ENCODE results near the gene SNAI1.
A peak's percentile ranks its signal among the peaks of the same experiment; 100 is the strongest.

Gene SNAI1

GRCh38 chr20:49964964-49965780 is 17.6 kb upstream of the SNAI1 start:
- Histone ChIP-seq H3K18ac (ENCODE audit: low read depth in 1 of 2, low read length in 2 of 2) (no peak overlapping the region), H2AFZ (ENCODE audit: low read depth, low read length) (no peak overlapping the region), H2BK5ac (ENCODE audit: low read depth, low read length, poor library complexity, severe bottlenecking) (no peak overlapping the region), H3K9ac (ENCODE audit: low read length) (no peak overlapping the region), H3K14ac (ENCODE audit: low read length in 2 of 2) (no peak overlapping the region), H3K36me3 (ENCODE audit: control insufficient read depth in 1 of 2, insufficient read depth in 2 of 2, low read depth in 1 of 2, low read length in 2 of 2) (peaks cover 3 to 16% of the 10 kb centered on the region in 2 experiments), H3K27me3 (ENCODE audit: control insufficient read depth in 1 of 2, insufficient read depth in 1 of 2, low read length in 2 of 2) (no peaks in the 10 kb centered on the region), H2AK5ac (ENCODE audit: low read length, severe bottlenecking) (no peak overlapping the region), H3K4me3 (ENCODE audit: insufficient read depth in 1 of 2, low read depth in 1 of 2, low read length in 2 of 2) (no peak overlapping the region), H2BK120ac (ENCODE audit: low read depth, low read length) (no peak overlapping the region), H4K91ac (ENCODE audit: low read length) (no peak overlapping the region), H3K79me1 (replicated peaks; ENCODE audit: low read length, poor library complexity, severe bottlenecking) (peaks cover 2% of the 10 kb centered on the region), H2BK15ac (ENCODE audit: low read depth, poor library complexity, severe bottlenecking) (no peak overlapping the region), H2BK12ac (ENCODE audit: low read length in 2 of 2) (no peak overlapping the region), H3K23ac (ENCODE audit: low read length in 2 of 2) (no peak overlapping the region), H3K27ac (ENCODE audit: low read length, poor library complexity, severe bottlenecking) (peak overlapping the region; percentile 4), H3K4ac (ENCODE audit: low read depth in 1 of 2, low read length in 2 of 2) (peak overlapping the region in 1 of 2 experiments; percentile 16), H3K4me2 (ENCODE audit: low read length, poor library complexity, severe bottlenecking) (peak overlapping the region; percentile 26), H3K9me3 (ENCODE audit: control insufficient read depth, low read length) (no peaks in the 10 kb centered on the region), H4K8ac (ENCODE audit: low read length) (no peak overlapping the region), H3K4me1 (ENCODE audit: control insufficient read depth, insufficient read depth, low read depth, low read length) (peaks cover 8% of the 10 kb centered on the region)
- 71% methylated on average over 5 of the region's 5 CpGs for WGBS
- no peak for DNase-seq

GRCh38 chr20:49965781-49966305 is 16.9 kb upstream of the SNAI1 start:
- Histone ChIP-seq H3K14ac (ENCODE audit: low read length in 2 of 2) (no peak overlapping the region), H3K36me3 (ENCODE audit: control insufficient read depth in 1 of 2, insufficient read depth in 2 of 2, low read depth in 1 of 2, low read length in 2 of 2) (peaks cover 3 to 15% of the 10 kb centered on the region in 2 experiments), H3K9ac (ENCODE audit: low read length) (no peak overlapping the region), H3K18ac (ENCODE audit: low read depth in 1 of 2, low read length in 2 of 2) (no peak overlapping the region), H3K4ac (ENCODE audit: low read depth in 1 of 2, low read length in 2 of 2) (no peak overlapping the region), H3K4me3 (ENCODE audit: insufficient read depth in 1 of 2, low read depth in 1 of 2, low read length in 2 of 2) (no peak overlapping the region), H3K27ac (ENCODE audit: low read length, poor library complexity, severe bottlenecking) (peak overlapping the region; percentile 4), H3K9me3 (ENCODE audit: control insufficient read depth, low read length) (no peaks in the 10 kb centered on the region), H2AK5ac (ENCODE audit: low read length, severe bottlenecking) (no peak overlapping the region), H2AFZ (ENCODE audit: low read depth, low read length) (no peak overlapping the region), H4K91ac (ENCODE audit: low read length) (no peak overlapping the region), H3K79me1 (replicated peaks; ENCODE audit: low read length, poor library complexity, severe bottlenecking) (peaks cover 2% of the 10 kb centered on the region), H3K27me3 (ENCODE audit: control insufficient read depth in 1 of 2, insufficient read depth in 1 of 2, low read length in 2 of 2) (no peaks in the 10 kb centered on the region), H3K4me1 (ENCODE audit: control insufficient read depth, insufficient read depth, low read depth, low read length) (peaks cover 8% of the 10 kb centered on the region), H3K23ac (ENCODE audit: low read length in 2 of 2) (no peak overlapping the region), H2BK120ac (ENCODE audit: low read depth, low read length) (no peak overlapping the region), H3K4me2 (ENCODE audit: low read length, poor library complexity, severe bottlenecking) (peak overlapping the region; percentile 26), H4K8ac (ENCODE audit: low read length) (no peak overlapping the region), H2BK15ac (ENCODE audit: low read depth, poor library complexity, severe bottlenecking) (no peak overlapping the region), H2BK12ac (ENCODE audit: low read length in 2 of 2) (no peak overlapping the region), H2BK5ac (ENCODE audit: low read depth, low read length, poor library complexity, severe bottlenecking) (no peak overlapping the region)
- DNase-seq = no peak
- 95% methylated on average over 9 of the region's 9 CpGs for WGBS

- Histone ChIP-seq H4K8ac (ENCODE audit: low read length) (no peak overlapping the region), H3K14ac (ENCODE audit: low read length in 2 of 2) (no peak overlapping the region), H3K4me3 (ENCODE audit: insufficient read depth in 1 of 2, low read depth in 1 of 2, low read length in 2 of 2) (no peak overlapping the region)
Observed at GRCh38 chr20:49966861-49967260, 15.9 kb upstream of the SNAI1 start.

GRCh38 chr20:49969234-49969633 is 13.5 kb upstream of the SNAI1 start:
- Histone ChIP-seq H2BK120ac (ENCODE audit: low read depth, low read length) (no peak overlapping the region), H4K8ac (ENCODE audit: low read length) (no peak overlapping the region), H3K36me3 (ENCODE audit: control insufficient read depth in 1 of 2, insufficient read depth in 2 of 2, low read depth in 1 of 2, low read length in 2 of 2) (peaks cover 0 to 15% of the 10 kb centered on the region in 2 experiments), H3K4me2 (ENCODE audit: low read length, poor library complexity, severe bottlenecking) (no peak overlapping the region), H2AFZ (ENCODE audit: low read depth, low read length) (no peak overlapping the region), H3K9me3 (ENCODE audit: control insufficient read depth, low read length) (no peaks in the 10 kb centered on the region), H2BK5ac (ENCODE audit: low read depth, low read length, poor library complexity, severe bottlenecking) (no peak overlapping the region), H2BK15ac (ENCODE audit: low read depth, poor library complexity, severe bottlenecking) (no peak overlapping the region), H3K4me1 (ENCODE audit: control insufficient read depth, insufficient read depth, low read depth, low read length) (peaks cover 8% of the 10 kb centered on the region), H3K18ac (ENCODE audit: low read depth in 1 of 2, low read length in 2 of 2) (no peak overlapping the region), H3K79me1 (replicated peaks; ENCODE audit: low read length, poor library complexity, severe bottlenecking) (no peaks in the 10 kb centered on the region), H3K23ac (ENCODE audit: low read length in 2 of 2) (no peak overlapping the region), H3K4me3 (ENCODE audit: insufficient read depth in 1 of 2, low read depth in 1 of 2, low read length in 2 of 2) (no peak overlapping the region), H2BK12ac (ENCODE audit: low read length in 2 of 2) (no peak overlapping the region), H3K27me3 (ENCODE audit: control insufficient read depth in 1 of 2, insufficient read depth in 1 of 2, low read length in 2 of 2) (no peaks in the 10 kb centered on the region), H2AK5ac (ENCODE audit: low read length, severe bottlenecking) (no peak overlapping the region), H3K27ac (ENCODE audit: low read length, poor library complexity, severe bottlenecking) (no peak overlapping the region), H4K91ac (ENCODE audit: low read length) (no peak overlapping the region), H3K4ac (ENCODE audit: low read depth in 1 of 2, low read length in 2 of 2) (no peak overlapping the region), H3K14ac (ENCODE audit: low read length in 2 of 2) (no peak overlapping the region), H3K9ac (ENCODE audit: low read length) (no peak overlapping the region)
- 67% methylated on average over 1 of the region's 3 CpGs for WGBS
- no peak for DNase-seq

More at GRCh38 chr20:49966861-49967260, 15.9 kb upstream of the SNAI1 start:
- Histone ChIP-seq H3K4ac (ENCODE audit: low read depth in 1 of 2, low read length in 2 of 2) (no peak overlapping the region), H3K9ac (ENCODE audit: low read length) (no peak overlapping the region), H2BK120ac (ENCODE audit: low read depth, low read length) (no peak overlapping the region), H3K27me3 (ENCODE audit: control insufficient read depth in 1 of 2, insufficient read depth in 1 of 2, low read length in 2 of 2) (no peaks in the 10 kb centered on the region), H2BK12ac (ENCODE audit: low read length in 2 of 2) (no peak overlapping the region), H3K9me3 (ENCODE audit: control insufficient read depth, low read length) (no peaks in the 10 kb centered on the region), H4K91ac (ENCODE audit: low read length) (no peak overlapping the region), H3K4me1 (ENCODE audit: control insufficient read depth, insufficient read depth, low read depth, low read length) (peaks cover 8% of the 10 kb centered on the region), H2BK15ac (ENCODE audit: low read depth, poor library complexity, severe bottlenecking) (no peak overlapping the region), H3K36me3 (ENCODE audit: control insufficient read depth in 1 of 2, insufficient read depth in 2 of 2, low read depth in 1 of 2, low read length in 2 of 2) (peaks cover 3 to 15% of the 10 kb centered on the region in 2 experiments), H2AFZ (ENCODE audit: low read depth, low read length) (no peak overlapping the region), H3K27ac (ENCODE audit: low read length, poor library complexity, severe bottlenecking) (no peak overlapping the region), H2BK5ac (ENCODE audit: low read depth, low read length, poor library complexity, severe bottlenecking) (no peak overlapping the region), H3K23ac (ENCODE audit: low read length in 2 of 2) (no peak overlapping the region), H3K18ac (ENCODE audit: low read depth in 1 of 2, low read length in 2 of 2) (no peak overlapping the region), H3K4me2 (ENCODE audit: low read length, poor library complexity, severe bottlenecking) (no peak overlapping the region), H3K79me1 (replicated peaks; ENCODE audit: low read length, poor library complexity, severe bottlenecking) (peaks cover 2% of the 10 kb centered on the region), H2AK5ac (ENCODE audit: low read length, severe bottlenecking) (no peak overlapping the region)
- DNase-seq = peak; percentile 52
- 90% methylated on average over 2 of the region's 2 CpGs for WGBS

All from mesenchymal stem cell (in vitro differentiated cells and primary cell).